ENCODE results near the gene ANO9.
A peak's percentile ranks its signal among the peaks of the same experiment; 100 is the strongest.
"Not testable (repeated sequence)": the region's sequence is repeated elsewhere in the genome, so short reads cannot be mapped to it uniquely, and the experiment has no call there.

Gene ANO9

GRCh38 chr11:410711-411110, 31.1 kb downstream of the ANO9 start:
- ATAC-seq (replicated peaks; ENCODE audit: extremely low read depth, poor library complexity, severe bottlenecking); DNase-seq (ENCODE audit: low spot score in 2 of 2); H3K4me3 Mint-ChIP-seq; H3K27me3 Mint-ChIP-seq; H3K27ac Mint-ChIP-seq (ENCODE audit: low read depth); H3K9me3 Mint-ChIP-seq: not testable (repeated sequence)
- peaks cover 14% of the 10 kb centered on the region for H3K4me1 Mint-ChIP-seq
- H3K36me3 Mint-ChIP-seq (ENCODE audit: insufficient read depth) = peaks cover 25% of the 10 kb centered on the region

- no peaks in the 10 kb centered on the region for H3K9me3 Mint-ChIP-seq
- H3K36me3 Mint-ChIP-seq (ENCODE audit: insufficient read depth) = peaks cover 20% of the 10 kb centered on the region
- no peaks in the 10 kb centered on the region for H3K27me3 Mint-ChIP-seq
- ATAC-seq (replicated peaks; ENCODE audit: extremely low read depth, poor library complexity, severe bottlenecking) = no peak
- no peak for DNase-seq (ENCODE audit: low spot score in 2 of 2)
- no peak overlapping the region for H3K4me3 Mint-ChIP-seq
- H3K4me1 Mint-ChIP-seq = peaks cover 22% of the 10 kb centered on the region
- no peak overlapping the region for H3K27ac Mint-ChIP-seq (ENCODE audit: low read depth)
These were observed 32.0 kb downstream of the ANO9 start for GRCh38 chr11:409600-410483.

DNA sequence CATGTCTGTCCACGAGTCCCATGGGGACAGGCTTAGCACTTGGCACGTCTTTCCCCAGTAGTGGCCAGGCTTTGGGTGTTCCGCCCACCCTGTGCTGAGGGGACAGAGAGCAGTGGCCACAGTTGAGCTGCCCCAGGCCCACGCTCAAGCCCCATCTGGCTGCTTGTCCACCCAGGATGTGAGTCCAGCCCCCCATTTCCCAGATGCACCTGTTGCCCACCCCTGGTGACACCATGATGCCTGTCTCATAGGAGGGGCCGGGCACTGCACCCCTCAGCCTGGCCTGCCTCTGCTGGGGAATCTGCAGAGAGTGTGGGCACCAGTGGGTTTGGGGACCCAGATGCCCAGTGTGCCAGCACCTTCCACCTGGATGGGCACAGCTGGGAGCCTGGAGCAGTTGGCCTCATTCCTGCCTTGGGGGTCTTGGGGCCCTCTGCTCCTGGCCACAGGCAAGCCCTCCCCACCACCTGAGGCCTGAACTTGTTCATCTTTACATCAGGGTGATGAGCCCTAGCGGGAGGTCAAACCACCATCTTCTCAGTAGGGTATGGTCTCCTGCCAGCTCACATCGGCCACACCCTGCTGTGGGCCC, 32.7 kb downstream of the ANO9 start:
- H3K27me3 Mint-ChIP-seq = no peaks in the 10 kb centered on the region
- no peak overlapping the region for H3K4me3 Mint-ChIP-seq
- H3K36me3 Mint-ChIP-seq (ENCODE audit: insufficient read depth) = peaks cover 14% of the 10 kb centered on the region
- H3K9me3 Mint-ChIP-seq = no peaks in the 10 kb centered on the region
- DNase-seq (ENCODE audit: low spot score in 2 of 2) (no peak), ATAC-seq (replicated peaks; ENCODE audit: extremely low read depth, poor library complexity, severe bottlenecking) (no peak)
- H3K27ac Mint-ChIP-seq (ENCODE audit: low read depth) = no peak overlapping the region
- H3K4me1 Mint-ChIP-seq = peaks cover 16% of the 10 kb centered on the region

- Mint-ChIP-seq H3K27ac (ENCODE audit: low read depth) (no peak overlapping the region), H3K4me3 (no peak overlapping the region), H3K27me3 (no peaks in the 10 kb centered on the region), H3K9me3 (no peaks in the 10 kb centered on the region), H3K36me3 (ENCODE audit: insufficient read depth) (peaks cover 12% of the 10 kb centered on the region), H3K4me1 (peaks cover 13% of the 10 kb centered on the region)
- no peak for ATAC-seq (replicated peaks; ENCODE audit: extremely low read depth, poor library complexity, severe bottlenecking)
- DNase-seq (ENCODE audit: low spot score in 2 of 2) = no peak
These were observed 33.4 kb downstream of the ANO9 start for GRCh38 chr11:408154-409007.

GRCh38 chr11:407651-408123, 34.1 kb downstream of the ANO9 start:
- Mint-ChIP-seq H3K27ac (ENCODE audit: low read depth) (peak overlapping the region; percentile 13), H3K4me3 (peak overlapping the region; percentile 52), H3K9me3 (no peaks in the 10 kb centered on the region), H3K27me3 (no peaks in the 10 kb centered on the region), H3K4me1 (peaks cover 9% of the 10 kb centered on the region), H3K36me3 (ENCODE audit: insufficient read depth) (peaks cover 9% of the 10 kb centered on the region)
- ATAC-seq (replicated peaks; ENCODE audit: extremely low read depth, poor library complexity, severe bottlenecking) (peak; percentile 2), DNase-seq (ENCODE audit: low spot score in 2 of 2) (no peak)

DNA sequence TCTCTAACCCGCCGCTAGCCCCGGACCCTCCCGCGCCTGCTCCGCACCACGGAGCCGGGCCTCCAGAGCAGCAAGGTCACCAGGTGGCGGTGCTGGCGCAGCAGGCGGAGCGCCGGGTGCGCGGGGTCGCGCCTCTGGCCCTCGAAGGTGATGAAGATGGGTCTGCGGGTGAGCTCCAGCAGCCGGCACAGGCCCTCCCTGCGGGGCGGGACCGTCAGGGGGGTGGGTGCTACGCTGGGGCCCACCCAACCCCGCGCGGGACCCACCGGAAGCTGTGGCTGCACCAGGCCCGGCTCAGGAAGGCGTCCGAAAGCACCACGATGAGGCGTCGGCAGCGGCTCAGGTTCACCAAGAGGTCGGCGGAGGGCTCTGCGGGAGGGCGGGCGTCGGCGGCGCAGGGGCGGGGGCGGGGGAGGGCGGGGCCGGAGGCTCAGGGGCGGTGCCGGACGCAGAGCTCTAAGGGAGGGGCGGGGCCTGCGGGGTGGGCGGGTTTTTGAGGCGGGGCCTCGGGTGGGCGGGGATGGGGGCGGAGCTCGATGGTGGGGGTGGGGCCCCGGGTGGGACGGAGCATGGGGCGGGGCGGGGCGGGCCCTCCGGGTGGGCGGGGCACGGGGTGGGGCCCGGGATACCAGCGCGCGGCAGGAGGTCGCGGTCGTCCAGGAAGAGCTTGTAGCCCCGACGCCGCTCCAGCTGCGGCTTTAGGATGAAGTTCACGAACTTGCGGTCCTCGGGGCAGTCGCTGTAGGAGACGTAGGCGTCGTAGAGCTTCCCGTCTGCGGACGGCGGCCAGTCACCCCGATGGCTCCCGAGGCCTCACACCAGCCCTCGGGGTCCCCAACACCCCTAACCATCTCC, 34.8 kb downstream of the ANO9 start:
- Mint-ChIP-seq H3K4me3 (peak overlapping the region; percentile 60), H3K36me3 (ENCODE audit: insufficient read depth) (peaks cover 9% of the 10 kb centered on the region), H3K4me1 (peaks cover 9% of the 10 kb centered on the region), H3K9me3 (no peaks in the 10 kb centered on the region), H3K27me3 (no peaks in the 10 kb centered on the region), H3K27ac (ENCODE audit: low read depth) (no peak overlapping the region)
- ATAC-seq (replicated peaks; ENCODE audit: extremely low read depth, poor library complexity, severe bottlenecking) (peak; percentile 98), DNase-seq (ENCODE audit: low spot score in 2 of 2) (peak; percentile 89 to 97)

GRCh38 chr11:405954-406795, 35.6 kb downstream of the ANO9 start:
- H3K9me3 Mint-ChIP-seq = no peaks in the 10 kb centered on the region
- peaks cover 9% of the 10 kb centered on the region for H3K36me3 Mint-ChIP-seq (ENCODE audit: insufficient read depth)
- H3K27me3 Mint-ChIP-seq = no peaks in the 10 kb centered on the region
- ATAC-seq (replicated peaks; ENCODE audit: extremely low read depth, poor library complexity, severe bottlenecking) (no peak), DNase-seq (ENCODE audit: low spot score in 2 of 2) (no peak)
- H3K4me3 Mint-ChIP-seq = peak overlapping the region; percentile 60
- no peak overlapping the region for H3K27ac Mint-ChIP-seq (ENCODE audit: low read depth)
- H3K4me1 Mint-ChIP-seq = peaks cover 9% of the 10 kb centered on the region

DNA sequence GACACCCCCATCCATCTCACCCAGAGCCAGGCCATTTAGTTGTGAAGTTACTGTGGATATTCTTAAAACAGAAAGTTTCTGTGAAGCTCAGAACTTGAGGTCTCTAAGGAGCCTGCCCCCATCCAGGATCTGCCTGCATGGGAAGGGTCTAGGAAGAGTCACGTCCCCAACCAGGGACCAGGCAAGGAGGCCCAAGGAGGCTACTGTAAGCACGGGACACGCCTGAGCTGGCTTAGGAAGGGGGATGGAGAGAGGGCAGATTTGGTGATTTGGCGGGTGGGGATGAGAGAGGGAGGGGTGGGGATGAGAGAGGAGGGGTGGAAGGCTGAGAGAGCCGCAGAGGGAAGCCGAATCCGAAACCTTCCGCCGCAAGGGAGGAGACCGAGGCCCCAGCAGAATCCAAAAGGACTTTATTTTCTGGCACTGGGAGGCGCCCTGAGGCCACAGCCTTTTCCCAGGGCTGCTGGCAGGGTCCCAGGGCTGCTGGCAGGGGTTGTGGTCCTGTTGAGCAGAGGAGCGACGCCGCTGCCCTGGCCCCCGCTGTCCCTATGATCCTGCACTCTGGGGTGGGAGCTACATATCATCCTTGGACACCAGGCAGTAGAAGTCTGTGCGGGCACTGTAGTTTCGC, 36.4 kb downstream of the ANO9 start:
- Mint-ChIP-seq H3K36me3 (ENCODE audit: insufficient read depth) (peaks cover 9% of the 10 kb centered on the region), H3K4me1 (peaks cover 9% of the 10 kb centered on the region), H3K9me3 (no peaks in the 10 kb centered on the region), H3K27me3 (no peaks in the 10 kb centered on the region), H3K27ac (ENCODE audit: low read depth) (peak overlapping the region; percentile 74), H3K4me3 (peak overlapping the region; percentile 53)
- ATAC-seq (replicated peaks; ENCODE audit: extremely low read depth, poor library complexity, severe bottlenecking) (no peak), DNase-seq (ENCODE audit: low spot score in 2 of 2) (no peak)

DNA sequence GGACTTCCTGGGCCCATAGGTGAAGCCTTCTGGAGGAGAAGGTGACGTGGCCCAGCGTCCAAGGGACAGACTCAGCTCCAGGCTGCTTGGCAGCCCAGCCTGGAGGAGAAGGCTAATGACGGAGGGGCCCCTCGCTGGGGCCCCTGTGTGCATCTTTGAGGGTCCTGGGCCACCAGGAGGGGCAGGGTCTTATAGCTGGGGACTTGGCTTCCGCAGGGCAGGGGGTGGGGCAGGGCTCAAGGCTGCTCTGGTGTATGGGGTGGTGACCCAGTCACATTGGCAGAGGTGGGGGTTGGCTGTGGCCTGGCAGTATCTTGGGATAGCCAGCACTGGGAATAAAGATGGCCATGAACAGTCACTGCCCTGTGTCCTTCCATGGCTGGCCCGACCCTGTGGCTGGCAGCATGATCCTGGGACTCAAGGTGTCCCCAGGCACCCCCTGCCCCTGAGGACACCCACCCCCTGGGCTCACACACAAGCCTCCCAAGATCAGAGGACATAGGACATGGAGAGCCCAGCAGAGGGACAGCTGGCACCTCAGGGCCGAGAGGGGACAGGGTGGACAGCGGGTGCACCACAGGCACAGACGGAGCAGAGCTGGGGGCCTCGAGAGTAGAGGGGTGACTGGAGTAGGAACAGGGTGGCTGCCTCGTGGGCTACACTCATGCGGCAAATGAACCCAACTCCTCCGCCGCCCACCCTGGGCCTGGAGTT, 37.1 kb downstream of the ANO9 start:
- Mint-ChIP-seq H3K27me3 (no peaks in the 10 kb centered on the region), H3K9me3 (no peaks in the 10 kb centered on the region), H3K27ac (ENCODE audit: low read depth) (peak overlapping the region; percentile 74), H3K36me3 (ENCODE audit: insufficient read depth) (peaks cover 9% of the 10 kb centered on the region), H3K4me3 (peak overlapping the region; percentile 53), H3K4me1 (peaks cover 9% of the 10 kb centered on the region)
- ATAC-seq (replicated peaks; ENCODE audit: extremely low read depth, poor library complexity, severe bottlenecking) = no peak
- no peak for DNase-seq (ENCODE audit: low spot score in 2 of 2)

DNA sequence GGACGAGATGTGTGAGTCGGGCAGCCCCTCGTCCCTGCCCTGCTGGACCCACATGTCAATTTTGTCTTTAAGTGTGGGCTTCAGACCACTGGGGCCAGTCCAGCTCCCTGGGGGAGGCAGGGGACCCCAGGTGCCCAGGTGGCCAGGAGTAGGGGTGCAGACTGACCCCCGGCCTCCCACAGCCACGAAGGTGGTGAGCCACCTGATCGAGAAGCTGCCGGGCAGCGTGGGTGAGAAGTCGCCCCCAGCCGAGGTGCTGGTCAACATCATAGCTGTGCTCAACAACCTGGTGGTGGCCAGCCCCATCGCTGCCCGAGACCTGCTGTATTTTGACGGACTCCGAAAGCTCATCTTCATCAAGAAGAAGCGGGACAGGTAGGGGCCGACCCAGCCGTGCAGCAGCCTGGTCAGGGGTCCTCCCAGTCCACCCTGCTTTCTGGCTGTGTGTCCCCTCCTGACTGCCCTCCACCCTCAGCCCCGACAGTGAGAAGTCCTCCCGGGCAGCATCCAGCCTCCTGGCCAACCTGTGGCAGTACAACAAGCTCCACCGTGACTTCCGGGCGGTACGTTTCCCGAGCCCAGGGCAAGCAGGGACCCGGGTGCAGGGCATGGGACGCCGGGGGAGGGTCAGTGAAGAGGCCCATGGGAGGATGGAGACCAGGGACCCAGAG, 37.9 kb downstream of the ANO9 start:
- Mint-ChIP-seq H3K4me1 (peaks cover 9% of the 10 kb centered on the region), H3K36me3 (ENCODE audit: insufficient read depth) (peaks cover 11% of the 10 kb centered on the region), H3K27me3 (no peaks in the 10 kb centered on the region), H3K9me3 (no peaks in the 10 kb centered on the region), H3K4me3 (peak overlapping the region; percentile 53), H3K27ac (ENCODE audit: low read depth) (peak overlapping the region; percentile 74)
- ATAC-seq (replicated peaks; ENCODE audit: extremely low read depth, poor library complexity, severe bottlenecking) (no peak), DNase-seq (ENCODE audit: low spot score in 2 of 2) (no peak)
